ENCODE data around the gene TMEM247. TPM values are rescaled to one million over a fixed set of nuclear protein-coding genes. Genes with fewer than 3 reads are reported as not detected.

The TMEM247 gene
- total RNA-seq, 4 donors from 2014 or later = not detected

DNA sequence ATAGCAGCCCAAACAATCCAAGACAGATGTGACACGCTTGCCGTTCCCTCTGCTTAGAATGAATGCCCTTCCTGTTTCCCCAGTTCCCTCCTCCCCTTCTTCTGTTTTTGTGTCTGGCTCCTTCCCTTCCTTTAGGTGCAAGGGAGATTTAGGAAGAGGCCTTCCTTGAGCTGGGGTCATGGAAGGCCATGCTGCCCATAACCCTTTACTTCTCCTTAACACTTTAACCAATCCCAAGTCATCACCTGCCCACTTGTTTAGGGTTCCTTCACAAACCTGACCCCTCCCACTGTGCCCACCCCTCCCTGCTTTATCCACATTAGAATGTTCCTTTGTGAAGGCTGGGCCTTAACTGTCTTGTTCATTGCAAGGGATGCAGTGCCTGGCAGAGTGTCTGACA lies 24.9 kb downstream of the TMEM247 start:
- Histone ChIP-seq H3K27ac (no peak overlapping the region), H3K27me3 (no peaks in the 10 kb centered on the region), H3K4me3 (no peak overlapping the region), H3K9me3 (no peaks in the 10 kb centered on the region), H3K36me3 (no peaks in the 10 kb centered on the region), H3K4me1 (peaks cover 4 to 14% (median 7%) of the 10 kb centered on the region in 4 donors)
- no peak for DNase-seq
- WGBS, 2 donors (ENCODE audit: low coverage in 1 of 2) = 83 to 100% methylated on average over 2 of the region's 2 CpGs
- in situ Hi-C loops (cut with MboI; ENCODE audit: low pct_ligation_motif_present in 1 of 4, low pct_unique_long_range_greater_than_20kb in 1 of 4, low sequenced_read_pairs in 3 of 4) (no loop called here), intact Hi-C loops (cut with DNase I; ENCODE audit: low total_unique reads) (no loop called here)
- TF ChIP-seq POLR2A (IDR thresholded peaks at IDR 0.05) = no peak
- TF ChIP-seq EP300 (IDR thresholded peaks at IDR 0.05; ENCODE audit: low read depth) = no peak
- TF ChIP-seq CTCF (IDR thresholded peaks at IDR 0.05) = no peak
- no peak for TF ChIP-seq POLR2AphosphoS5 (IDR thresholded peaks at IDR 0.05)

GRCh38 chr2:46504685-46505471 lies 25.5 kb downstream of the TMEM247 start:
- Histone ChIP-seq H3K4me3 (no peak overlapping the region), H3K4me1 (peaks cover 0 to 7% (median under 1%) of the 10 kb centered on the region in 4 donors), H3K27ac (no peak overlapping the region), H3K9me3 (no peaks in the 10 kb centered on the region), H3K27me3 (no peaks in the 10 kb centered on the region), H3K36me3 (no peaks in the 10 kb centered on the region)
- WGBS, 2 donors (ENCODE audit: low coverage in 1 of 2) = 80 to 100% methylated on average over 5 to 8 of the region's 8 CpGs
- no peak for DNase-seq
- in situ Hi-C loops (cut with MboI; ENCODE audit: low pct_ligation_motif_present in 1 of 4, low pct_unique_long_range_greater_than_20kb in 1 of 4, low sequenced_read_pairs in 3 of 4) = no loop called here
- intact Hi-C loops (cut with DNase I; ENCODE audit: low total_unique reads) = no loop called here
- TF ChIP-seq CTCF (IDR thresholded peaks at IDR 0.05) = no peak
- no peak for TF ChIP-seq EP300 (IDR thresholded peaks at IDR 0.05; ENCODE audit: low read depth)
- no peak for TF ChIP-seq POLR2A (IDR thresholded peaks at IDR 0.05)
- no peak for TF ChIP-seq POLR2AphosphoS5 (IDR thresholded peaks at IDR 0.05)

- Histone ChIP-seq H3K9me3 (no peaks in the 10 kb centered on the region), H3K4me1 (peaks cover 0 to 2% (median 0%) of the 10 kb centered on the region in 4 donors), H3K27me3 (no peaks in the 10 kb centered on the region), H3K36me3 (no peaks in the 10 kb centered on the region), H3K27ac (no peak overlapping the region), H3K4me3 (no peak overlapping the region)
- DNase-seq = no peak
- TF ChIP-seq POLR2A (IDR thresholded peaks at IDR 0.05) (no peak), CTCF (IDR thresholded peaks at IDR 0.05) (no peak), POLR2AphosphoS5 (IDR thresholded peaks at IDR 0.05) (no peak), EP300 (IDR thresholded peaks at IDR 0.05; ENCODE audit: low read depth) (no peak)
- intact Hi-C loops (cut with DNase I; ENCODE audit: low total_unique reads) (no loop called here), in situ Hi-C loops (cut with MboI; ENCODE audit: low pct_ligation_motif_present in 1 of 4, low pct_unique_long_range_greater_than_20kb in 1 of 4, low sequenced_read_pairs in 3 of 4) (no loop called here)
- 80 to 93% methylated on average over 1 to 3 of the region's 3 CpGs for WGBS, 2 donors (ENCODE audit: low coverage in 1 of 2)
Observed at GRCh38 chr2:46505472-46505783, 26.1 kb downstream of the TMEM247 start.

DNA sequence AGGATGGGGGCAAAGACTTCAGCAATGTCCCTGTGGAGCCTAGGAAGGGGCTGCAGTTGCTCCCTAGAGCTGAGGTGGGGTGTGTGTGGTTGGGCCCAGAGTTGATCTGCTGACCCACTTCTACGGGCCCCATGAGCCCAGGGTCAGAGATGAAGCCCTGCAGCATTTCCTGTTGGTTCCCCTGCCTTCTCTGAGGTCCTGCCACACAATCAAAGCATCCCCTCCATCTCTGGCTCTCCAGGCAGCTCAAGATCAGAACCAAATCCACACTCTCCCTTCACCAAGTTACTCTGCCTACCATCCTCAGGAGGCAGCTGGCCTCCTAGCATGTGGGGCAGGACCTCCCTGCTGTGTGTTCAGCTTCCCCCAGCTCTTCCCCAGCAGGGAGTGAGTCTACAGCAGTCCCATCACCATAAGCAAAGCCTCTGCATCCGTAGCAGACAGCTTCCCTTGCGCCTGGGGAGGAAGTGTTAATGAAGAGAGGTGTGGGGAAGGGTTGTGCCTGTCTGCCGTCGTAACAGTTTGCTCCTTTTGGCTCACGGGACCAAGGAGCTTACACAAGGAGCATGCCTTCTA lies 26.9 kb downstream of the TMEM247 start:
- H3K4me3 ChIP-seq = no peak overlapping the region
- no peaks in the 10 kb centered on the region for H3K9me3 ChIP-seq
- no peak overlapping the region for H3K27ac ChIP-seq
- no peaks in the 10 kb centered on the region for H3K4me1 ChIP-seq
- H3K27me3 ChIP-seq = no peaks in the 10 kb centered on the region
- DNase-seq = no peak
- TF ChIP-seq CTCF (IDR thresholded peaks at IDR 0.05) (no peak), EP300 (IDR thresholded peaks at IDR 0.05; ENCODE audit: low read depth) (no peak), POLR2A (IDR thresholded peaks at IDR 0.05) (no peak), POLR2AphosphoS5 (IDR thresholded peaks at IDR 0.05) (no peak)
- in situ Hi-C loops (cut with MboI; ENCODE audit: low pct_ligation_motif_present in 1 of 4, low pct_unique_long_range_greater_than_20kb in 1 of 4, low sequenced_read_pairs in 3 of 4) (no loop called here), intact Hi-C loops (cut with DNase I; ENCODE audit: low total_unique reads) (no loop called here)
- H3K36me3 ChIP-seq = no peaks in the 10 kb centered on the region
- 60% methylated on average over 6 of the region's 6 CpGs; no CpG with 5 or more reads in 1 of the 2 donors for WGBS, 2 donors (ENCODE audit: low coverage in 1 of 2)
